HFF-Myc (cell line): ENCODE measurements around the gene EPS8.

Experiments used
- DNase-seq: peaks from one replicate; pipeline ENCODE4 v3.0.0-alpha.2; 2011; ENCODE audit warnings: low read depth; ENCODE audit errors: extremely low read depth
- H3K4me3 ChIP-seq: replicated peaks from 2 replicates; pipeline ENCODE4 v1.5.1; 2011; ENCODE audit warnings: low read depth, mild to moderate bottlenecking, control low read depth, low read length
- CTCF ChIP-seq: IDR thresholded peaks from 2 replicates; pipeline ENCODE4 v1.5.1; 2012; ENCODE audit warnings: mild to moderate bottlenecking, low read depth, low read length, control low read depth; ENCODE audit errors: missing control alignments

The EPS8 gene

GRCh38 chr12:15601210-15601800 is 187.9 kb downstream of the EPS8 start:
- no peak for DNase-seq
- TF ChIP-seq CTCF, result no peak
- H3K4me3 ChIP-seq, result no peak overlapping the region

- no peak overlapping the region for H3K4me3 ChIP-seq
- no peak for TF ChIP-seq CTCF
- no peak for DNase-seq
These were observed 188.8 kb downstream of the EPS8 start for GRCh38 chr12:15600223-15600935.

GRCh38 chr12:15599266-15600037 is 189.7 kb downstream of the EPS8 start:
- no peak for DNase-seq
- TF ChIP-seq CTCF, result no peak
- H3K4me3 ChIP-seq, result no peak overlapping the region

- no peak for TF ChIP-seq CTCF
- no peak for DNase-seq
- no peak overlapping the region for H3K4me3 ChIP-seq
These were observed 191.9 kb downstream of the EPS8 start for GRCh38 chr12:15597125-15597830.

- H3K4me3 ChIP-seq, result no peak overlapping the region
- DNase-seq, result no peak
- no peak for TF ChIP-seq CTCF
These were observed 193.0 kb downstream of the EPS8 start for GRCh38 chr12:15596174-15596573.

- H3K4me3 ChIP-seq, result no peak overlapping the region
- TF ChIP-seq CTCF, result no peak
- DNase-seq, result no peak
These were observed 196.3 kb downstream of the EPS8 start for GRCh38 chr12:15592934-15593333.
